Measurements from ENCODE around the gene LCA5L.

LCA5L gene

DNA sequence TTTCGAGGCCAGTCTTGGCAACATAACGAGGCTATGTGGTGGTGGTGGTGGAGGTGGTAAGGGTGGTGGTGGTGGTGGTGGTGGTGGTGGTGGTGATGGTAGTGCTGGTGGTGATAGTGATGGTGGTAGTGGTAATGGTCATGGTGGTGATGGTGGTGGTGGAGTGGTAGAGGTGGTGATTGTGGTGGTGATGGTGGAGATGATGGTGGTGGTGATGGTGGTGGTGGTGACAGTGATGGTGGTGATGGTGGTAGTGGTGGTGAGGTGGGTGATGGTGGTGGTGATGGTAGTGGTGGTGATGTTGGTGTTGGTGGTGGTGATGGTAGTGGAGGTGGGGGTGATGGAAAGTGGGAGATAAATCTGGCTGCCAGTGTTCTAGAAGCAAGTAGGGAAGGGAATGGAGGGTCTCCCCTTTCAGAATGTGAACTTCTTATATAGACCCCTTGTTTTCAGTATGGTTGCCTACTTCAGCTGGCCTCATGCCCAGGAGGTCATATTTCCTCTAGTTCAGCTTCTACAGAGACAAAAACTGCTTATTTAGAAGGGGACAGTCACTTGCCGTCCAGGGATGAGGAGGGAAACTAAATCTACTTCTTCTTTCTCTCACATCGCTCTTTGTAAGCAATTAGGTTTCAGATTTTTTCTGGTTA is 33.7 kb upstream of the LCA5L start:
- TF ChIP-seq, protein P1, sequence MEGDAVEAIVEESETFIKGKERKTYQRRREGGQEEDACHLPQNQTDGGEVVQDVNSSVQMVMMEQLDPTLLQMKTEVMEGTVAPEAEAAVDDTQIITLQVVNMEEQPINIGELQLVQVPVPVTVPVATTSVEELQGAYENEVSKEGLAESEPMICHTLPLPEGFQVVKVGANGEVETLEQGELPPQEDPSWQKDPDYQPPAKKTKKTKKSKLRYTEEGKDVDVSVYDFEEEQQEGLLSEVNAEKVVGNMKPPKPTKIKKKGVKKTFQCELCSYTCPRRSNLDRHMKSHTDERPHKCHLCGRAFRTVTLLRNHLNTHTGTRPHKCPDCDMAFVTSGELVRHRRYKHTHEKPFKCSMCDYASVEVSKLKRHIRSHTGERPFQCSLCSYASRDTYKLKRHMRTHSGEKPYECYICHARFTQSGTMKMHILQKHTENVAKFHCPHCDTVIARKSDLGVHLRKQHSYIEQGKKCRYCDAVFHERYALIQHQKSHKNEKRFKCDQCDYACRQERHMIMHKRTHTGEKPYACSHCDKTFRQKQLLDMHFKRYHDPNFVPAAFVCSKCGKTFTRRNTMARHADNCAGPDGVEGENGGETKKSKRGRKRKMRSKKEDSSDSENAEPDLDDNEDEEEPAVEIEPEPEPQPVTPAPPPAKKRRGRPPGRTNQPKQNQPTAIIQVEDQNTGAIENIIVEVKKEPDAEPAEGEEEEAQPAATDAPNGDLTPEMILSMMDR (IDR thresholded peaks at IDR 0.05; ENCODE audit: insufficient read depth, missing control alignments): no peak
- no peak for DNase-seq (ENCODE audit: insufficient read length, low spot score)
- FAIRE-seq: no peak

DNA sequence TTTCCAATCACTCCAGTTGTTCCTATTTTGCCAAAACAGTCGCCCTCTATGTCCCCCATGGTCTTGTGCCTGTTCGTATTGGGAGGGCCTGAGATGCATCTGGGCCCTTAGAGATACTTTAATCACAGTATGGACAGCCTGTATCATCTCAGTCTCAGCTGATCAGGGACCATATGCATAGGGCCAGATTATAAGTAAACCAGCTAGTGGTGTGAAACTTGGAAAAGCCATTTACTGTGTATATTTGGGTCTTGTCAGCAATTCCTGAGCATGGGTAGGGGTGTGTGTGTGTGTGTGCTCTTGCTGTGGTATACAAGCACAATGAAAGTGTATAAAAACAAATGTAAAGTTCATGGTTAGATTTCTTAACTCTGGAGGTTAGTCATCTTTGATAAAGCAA is 29.0 kb upstream of the LCA5L start:
- TF ChIP-seq, protein P1 (IDR thresholded peaks at IDR 0.05; ENCODE audit: insufficient read depth, missing control alignments): no peak
- DNase-seq (ENCODE audit: insufficient read length, low spot score) (no peak), FAIRE-seq (no peak)

DNA sequence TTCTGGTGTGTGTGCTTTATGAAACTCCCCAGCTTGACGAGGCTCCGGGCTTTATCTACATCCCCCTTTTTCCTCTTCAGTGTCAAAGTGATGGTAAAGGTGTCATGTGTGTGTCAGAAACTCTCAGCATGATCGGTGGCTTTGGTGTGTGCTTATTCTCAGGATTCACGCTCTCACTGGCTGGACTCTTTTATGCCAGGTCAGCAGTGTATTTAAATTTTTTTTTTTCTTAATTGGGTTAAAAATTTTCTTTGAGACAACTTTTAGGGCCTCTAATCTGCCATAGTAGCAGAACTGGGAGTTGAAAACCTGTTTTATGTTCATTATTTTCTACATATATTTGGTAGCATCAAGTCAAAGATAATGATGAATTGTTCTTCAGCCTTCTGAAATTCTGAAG is 27.2 kb upstream of the LCA5L start:
- TF ChIP-seq, protein P1 (IDR thresholded peaks at IDR 0.05; ENCODE audit: insufficient read depth, missing control alignments): no peak
- FAIRE-seq (no peak), DNase-seq (ENCODE audit: insufficient read length, low spot score) (no peak)

DNA sequence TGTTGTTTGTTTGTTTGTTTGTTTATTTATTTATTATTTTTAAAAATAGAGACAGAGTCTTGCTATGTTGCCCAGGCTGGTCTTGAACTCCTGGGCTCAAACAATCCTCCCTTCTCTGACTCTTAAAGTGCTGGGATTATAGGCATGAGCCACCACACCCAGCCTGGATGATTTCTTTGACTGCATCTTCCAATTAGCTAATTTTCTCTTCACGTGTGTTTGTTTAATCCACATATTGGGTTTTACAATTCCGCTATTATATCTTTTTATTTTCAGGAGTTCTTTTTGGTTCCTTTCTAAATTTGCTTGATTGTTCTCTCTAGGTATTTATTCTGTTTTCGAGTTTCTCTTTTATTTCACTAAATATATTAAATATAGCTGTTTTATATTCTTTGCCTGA is 26.0 kb upstream of the LCA5L start:
- DNase-seq (ENCODE audit: insufficient read length, low spot score): no peak
- TF ChIP-seq, protein P1 (IDR thresholded peaks at IDR 0.05; ENCODE audit: insufficient read depth, missing control alignments): no peak
- FAIRE-seq: no peak

DNA sequence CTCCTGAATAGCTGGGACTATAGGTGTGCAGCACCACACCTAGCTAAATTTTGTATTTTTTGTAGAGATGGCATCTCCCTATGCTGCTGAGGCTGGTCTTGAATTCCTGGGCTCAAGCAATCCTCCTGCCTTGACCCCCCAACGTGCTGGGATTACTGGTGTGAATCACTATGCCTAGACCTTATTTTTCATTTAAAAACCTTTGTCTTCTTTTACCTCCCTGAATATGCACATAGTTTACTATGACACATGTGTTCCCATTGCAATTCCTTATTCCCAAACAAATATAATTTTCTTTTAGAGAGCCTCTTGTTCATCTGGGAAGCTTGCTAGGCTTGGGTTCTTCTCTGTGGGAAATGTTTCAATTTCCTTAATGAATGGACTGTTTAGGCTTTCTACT is 23.0 kb upstream of the LCA5L start:
- FAIRE-seq (no peak), DNase-seq (ENCODE audit: insufficient read length, low spot score) (no peak)
- TF ChIP-seq, protein P1 (IDR thresholded peaks at IDR 0.05; ENCODE audit: insufficient read depth, missing control alignments): no peak

DNA sequence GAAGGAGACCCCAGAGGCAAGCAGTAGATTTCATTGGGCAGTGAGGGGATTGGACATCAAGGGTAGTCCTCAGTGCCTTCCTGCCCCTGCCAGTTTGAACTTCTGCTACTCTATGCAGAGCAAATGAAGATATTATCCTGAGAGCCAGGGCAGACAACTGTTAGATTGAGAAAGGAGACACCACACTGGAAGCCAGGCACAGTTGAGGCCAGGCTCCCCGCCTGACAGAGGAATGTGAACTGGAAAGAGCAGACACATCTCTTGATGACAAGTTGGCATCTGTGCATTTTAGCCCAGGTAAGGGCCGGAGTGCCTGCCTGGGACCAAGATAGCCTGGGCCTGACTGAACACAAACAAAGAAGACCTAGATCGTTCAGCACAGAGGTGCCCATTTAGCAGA is 22.2 kb upstream of the LCA5L start:
- TF ChIP-seq, protein P1 (IDR thresholded peaks at IDR 0.05; ENCODE audit: insufficient read depth, missing control alignments): no peak
- FAIRE-seq (no peak), DNase-seq (ENCODE audit: insufficient read length, low spot score) (no peak)

DNA sequence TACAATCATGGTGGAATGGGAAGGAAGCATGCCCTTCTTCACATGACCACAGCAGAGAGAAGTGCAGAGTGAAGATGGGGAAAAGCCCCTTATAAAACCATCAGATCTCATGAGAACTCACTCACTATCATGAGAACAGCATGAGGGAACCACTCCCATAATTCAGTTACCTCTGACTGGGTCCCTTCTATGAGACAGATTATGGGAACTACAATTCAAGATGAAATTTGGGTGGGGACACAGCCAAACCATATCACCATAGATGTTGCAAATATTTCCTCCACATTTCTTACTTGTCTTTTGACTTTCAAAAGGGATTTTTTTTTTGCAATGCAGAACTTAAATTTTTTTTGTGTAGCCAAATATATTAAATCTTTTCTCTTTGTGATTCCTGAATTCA is 21.0 kb upstream of the LCA5L start:
- TF ChIP-seq, protein P1 (IDR thresholded peaks at IDR 0.05; ENCODE audit: insufficient read depth, missing control alignments): no peak
- DNase-seq (ENCODE audit: insufficient read length, low spot score): no peak
- no peak for FAIRE-seq

Data from D721Med (cell line).